Small intestine (tissue), 7 donors: ENCODE results near the gene PARG. TPM values are rescaled to one million over a fixed set of nuclear protein-coding genes. Genes with fewer than 3 reads are reported as not detected.
"Not testable (repeated sequence)": the region's sequence is repeated elsewhere in the genome, so short reads cannot be mapped to it uniquely, and the experiment has no call there.

Experiments used
- DNase-seq, 2 donors: peaks; one replicate each; pipeline versions ENCODE4 v3.0.0 to v3.0.0-alpha.2; 2013
- FAIRE-seq: peaks from 2 replicates; lab custom pipeline; 2012; peaks lifted over from hg19 to GRCh38; lab: Jason Lieb, UNC
- H3K27ac ChIP-seq, 3 donors: one replicate each; pipeline ENCODE4 v1.5.1; 2013; ENCODE audit warnings: low read length in 2 of 3, mild to moderate bottlenecking in 2 of 3, control low read depth in 1 of 3, inconsistent platforms in 1 of 3, low read depth in 1 of 3, moderate library complexity in 1 of 3
- H3K27me3 ChIP-seq, 3 donors: one replicate each; pipeline ENCODE4 v1.6.1; 2013; ENCODE audit warnings: low read length in 3 of 3, inconsistent platforms in 1 of 3; ENCODE audit not compliant: control insufficient read depth in 3 of 3, insufficient read depth in 3 of 3
- H3K36me3 ChIP-seq, 3 donors: one replicate each; pipeline ENCODE4 v1.6.1; 2013; ENCODE audit warnings: low read length in 3 of 3, inconsistent platforms in 1 of 3, low read depth in 1 of 3, mild to moderate bottlenecking in 1 of 3, moderate library complexity in 1 of 3; ENCODE audit not compliant: control insufficient read depth in 3 of 3, insufficient read depth in 2 of 3
- H3K4me1 ChIP-seq, 3 donors: one replicate each; pipeline ENCODE4 v1.6.1; 2013; ENCODE audit warnings: low read length in 2 of 3, inconsistent platforms in 1 of 3, low read depth in 1 of 3, mild to moderate bottlenecking in 1 of 3, moderate library complexity in 1 of 3; ENCODE audit not compliant: control insufficient read depth in 3 of 3, insufficient read depth in 2 of 3
- H3K4me3 ChIP-seq, 3 donors: one replicate each; pipeline ENCODE4 v1.5.1; 2013; ENCODE audit warnings: low read length in 3 of 3, control low read depth in 1 of 3, inconsistent platforms in 1 of 3, low read depth in 1 of 3, mild to moderate bottlenecking in 1 of 3, moderate library complexity in 1 of 3
- H3K9me3 ChIP-seq, 2 donors: one replicate each; pipeline ENCODE4 v1.6.1; 2013; ENCODE audit warnings: low read depth in 1 of 2, low read length in 1 of 2; ENCODE audit not compliant: control insufficient read depth in 2 of 2, insufficient read depth in 1 of 2
- WGBS, 3 donors: extraction: QIAGEN DNeasy Blood & Tissue Kit; methylation state at CpG; one replicate each; pipeline ENCODE4 v1.1.7; 2013; 5-methylcytosine and 5-hydroxymethylcytosine counted together
- polyA plus RNA-seq, 4 donors: library from polyadenylated mRNA; stranded (reverse) in 3 of 4; unstranded in 1 of 4; fragments of 200-250 nt in 3 of 4; fragments of 120-200 nt in 1 of 4; gene quantifications; one replicate each; pipeline versions ENCODE4 v1.2.1 to v1.2.3, GENCODE V29; 2013
- donor health status: healthy with polysubstance abuse.
- donor health status: control.
- donor health status: control.
- donor health status: Bipolar disorder and iron deficiency.
- donor health status: healthy.

The PARG gene
- polyA plus RNA-seq, 4 donors: 7.8 to 22.7 (median 11.7) TPM

GRCh38 chr10:49952006-49952405, 10.2 kb upstream of the PARG start:
- H3K27me3 ChIP-seq, H3K36me3 ChIP-seq, FAIRE-seq, H3K4me1 ChIP-seq, DNase-seq, H3K27ac ChIP-seq, H3K4me3 ChIP-seq, H3K9me3 ChIP-seq: not testable (repeated sequence)
- WGBS, 3 donors: 72 to 84% (median 75%) methylated on average over 3 of the region's 3 CpGs

- FAIRE-seq, H3K4me3 ChIP-seq, H3K27ac ChIP-seq, H3K4me1 ChIP-seq, H3K27me3 ChIP-seq, H3K9me3 ChIP-seq, H3K36me3 ChIP-seq, DNase-seq: not testable (repeated sequence)
- 92 to 98% (median 98%) methylated on average over 2 of the region's 2 CpGs for WGBS, 3 donors
Measured at GRCh38 chr10:49948737-49949136, 6.9 kb upstream of the PARG start.

- H3K4me1 ChIP-seq, H3K36me3 ChIP-seq, H3K27ac ChIP-seq, DNase-seq, H3K4me3 ChIP-seq, H3K9me3 ChIP-seq, H3K27me3 ChIP-seq, FAIRE-seq: not testable (repeated sequence)
- WGBS, 3 donors: 75 to 92% (median 86%) methylated on average over 1 of the region's 2 CpGs
Measured at GRCh38 chr10:49948142-49948541, 6.3 kb upstream of the PARG start.

- not testable (repeated sequence) for H3K27ac ChIP-seq, H3K9me3 ChIP-seq, H3K4me1 ChIP-seq, FAIRE-seq, H3K36me3 ChIP-seq, DNase-seq, H3K27me3 ChIP-seq, H3K4me3 ChIP-seq
- 88 to 97% (median 88%) methylated on average over 2 of the region's 2 CpGs for WGBS, 3 donors
Measured at GRCh38 chr10:49943607-49944006, 1.8 kb upstream of the PARG start.

- not testable (repeated sequence) for H3K36me3 ChIP-seq, H3K9me3 ChIP-seq, H3K27me3 ChIP-seq, FAIRE-seq, H3K4me1 ChIP-seq
- Histone ChIP-seq H3K27ac (peak overlapping the region; percentile 20 to 52 (median 29)), H3K4me3 (peak overlapping the region; percentile 69 to 78 (median 77))
- 0 to 2% (median 1%) methylated on average over 12 of the region's 12 CpGs for WGBS, 3 donors
- peak in 1 of 2 donors; percentile 18 for DNase-seq
Measured at GRCh38 chr10:49942339-49942705, 495 bp upstream of the PARG start.

- DNase-seq, H3K36me3 ChIP-seq, H3K9me3 ChIP-seq, H3K27me3 ChIP-seq, H3K4me1 ChIP-seq, FAIRE-seq, H3K27ac ChIP-seq, H3K4me3 ChIP-seq: not testable (repeated sequence)
- 86 to 89% (median 86%) methylated on average over 7 of the region's 7 CpGs for WGBS, 3 donors
Measured at GRCh38 chr10:49931959-49932728, 9.7 kb downstream of the PARG start.

GRCh38 chr10:49931276-49931675, 10.6 kb downstream of the PARG start:
- not testable (repeated sequence) for H3K27me3 ChIP-seq, DNase-seq, H3K4me3 ChIP-seq, H3K4me1 ChIP-seq, H3K9me3 ChIP-seq, FAIRE-seq, H3K27ac ChIP-seq, H3K36me3 ChIP-seq
- WGBS, 3 donors: 96 to 97% (median 96%) methylated on average over 4 of the region's 5 CpGs

- WGBS, 3 donors: 36 to 71% (median 67%) methylated on average over 4 of the region's 4 CpGs
- H3K36me3 ChIP-seq, H3K27ac ChIP-seq, H3K27me3 ChIP-seq, H3K4me1 ChIP-seq, FAIRE-seq, H3K9me3 ChIP-seq, H3K4me3 ChIP-seq, DNase-seq: not testable (repeated sequence)
Measured at GRCh38 chr10:49923572-49923971, 18.3 kb downstream of the PARG start.

- H3K27me3 ChIP-seq, H3K4me3 ChIP-seq, H3K36me3 ChIP-seq, H3K27ac ChIP-seq, DNase-seq, FAIRE-seq, H3K9me3 ChIP-seq, H3K4me1 ChIP-seq: not testable (repeated sequence)
- WGBS, 3 donors: 81 to 91% (median 91%) methylated on average over 4 of the region's 4 CpGs
Measured at GRCh38 chr10:49922041-49922440, 19.8 kb downstream of the PARG start.
